A549 (cell line): ENCODE measurements around the gene MYO1C. TPM values are rescaled to one million over a fixed set of nuclear protein-coding genes. Genes with fewer than 3 reads are reported as not detected.

ENCODE experiments used
- ATAC-seq, 2 experiments: fragments of 200-7000 bp in 1 of 2; fragments of >200 bp in 1 of 2; cut with Nextera tagmentation in 1 of 2; cut with Tn5 transposase in 1 of 2; 3 replicates each; pipeline versions ENCODE4 v1.8.0 to v1.9.1; 2018 to 2020; ENCODE audit warnings: mild to moderate bottlenecking in 1 of 2, moderate library complexity in 1 of 2
- CTCF ChIA-PET: fragments of 300-600 bp; sonication (Branson Sonifier 250); formaldehyde crosslinking; extraction: SDS; loops from one replicate; lab custom pipeline; 2021; ENCODE audit warnings: antibody characterized with exemption, inconsistent platforms; lab: Yijun Ruan, JAX
- POLR2A ChIA-PET: fragments of 350-600 bp; formaldehyde crosslinking; extraction: SDS; loops from one replicate; lab custom pipeline; 2021; ENCODE audit warnings: antibody characterized with exemption, inconsistent platforms; lab: Yijun Ruan, JAX
- DNase-seq, 2 experiments: peaks; one replicate each; pipeline versions ENCODE4 v3.0.0 to v3.0.0-alpha.2; 2011 to 2016; ENCODE audit warnings: low read depth in 1 of 2, low spot score in 1 of 2
- FAIRE-seq: peaks from 2 replicates; lab custom pipeline; 2011; peaks lifted over from hg19 to GRCh38; lab: Jason Lieb, UNC
- H3K27ac ChIP-seq, 2 experiments: fragments of >200 bp; sonication (Bioruptor Twin); formaldehyde crosslinking; 3 replicates each; pipeline ENCODE4 v1.5.1; 2016 to 2017
- H3K4me1 ChIP-seq: fragments of >200 bp; sonication (Bioruptor Twin); formaldehyde crosslinking; 3 replicates; pipeline ENCODE4 v1.6.1; 2016
- H3K4me2 ChIP-seq: fragments of >200 bp; sonication (Bioruptor Twin); formaldehyde crosslinking; 3 replicates; pipeline ENCODE4 v1.6.1; 2016
- H3K4me3 ChIP-seq: fragments of >200 bp; sonication (Bioruptor Twin); formaldehyde crosslinking; 3 replicates; pipeline ENCODE4 v1.5.1; 2016
- H3K9me3 ChIP-seq: fragments of >200 bp; sonication (Bioruptor Twin); formaldehyde crosslinking; 3 replicates; pipeline ENCODE4 v1.6.1; 2016
- CBX8 ChIP-seq: fragments of 200-600 bp; sonication (generic); IDR thresholded peaks from 2 replicates; pipeline ENCODE4 v1.6.1; 2016
- EHMT2 ChIP-seq: fragments of 200-600 bp; sonication (generic); IDR thresholded peaks from 2 replicates; pipeline ENCODE4 v1.6.1; 2016; ENCODE audit warnings: antibody characterized with exemption, low read depth, mild to moderate bottlenecking, moderate library complexity
- ESRRA ChIP-seq: fragments of 150-350 bp; IDR thresholded peaks from 2 replicates; pipeline ENCODE4 v1.6.1; 2014; ENCODE audit warnings: mild to moderate bottlenecking, low read length, borderline replicate concordance
- HOXB5 ChIP-seq: fragments of 250-450 bp; sonication (Bioruptor Pico); IDR thresholded peaks from 2 replicates; pipeline ENCODE4 v1.5.0; 2020; ENCODE audit warnings: mild to moderate bottlenecking, moderate library complexity
- KDM5A ChIP-seq: fragments of 200-600 bp; sonication (generic); IDR thresholded peaks from 2 replicates; pipeline ENCODE4 v1.6.1; 2016; ENCODE audit warnings: antibody characterized with exemption, mild to moderate bottlenecking
- MAFK ChIP-seq: fragments of 450-650 bp; IDR thresholded peaks from 2 replicates; pipeline ENCODE4 v1.6.1; 2014; ENCODE audit not compliant: partially characterized antibody
- MAZ ChIP-seq: fragments of 150-350 bp; IDR thresholded peaks from 2 replicates; pipeline ENCODE4 v1.6.1; 2014; ENCODE audit warnings: antibody characterized with exemption, low read depth, low read length, borderline replicate concordance
- POLR2A ChIP-seq: IDR thresholded peaks from 2 replicates; pipeline ENCODE4 v1.6.1; 2012; ENCODE audit warnings: mild to moderate bottlenecking, low read length
- RAD21 ChIP-seq, 2 experiments: fragments of >200 bp in 1 of 2; sonication (Bioruptor Twin) in 1 of 2; formaldehyde crosslinking in 1 of 2; IDR thresholded peaks in 1 of 2; conservative IDR thresholded peaks in 1 of 2; 2 replicates in 1 of 2; 3 replicates in 1 of 2; pipeline ENCODE4 v1.6.1; 2012 to 2018; ENCODE audit warnings: inconsistent platforms in 1 of 2
- RARB ChIP-seq: fragments of 250-450 bp; sonication (Bioruptor Pico); IDR thresholded peaks from 2 replicates; pipeline ENCODE4 v1.8.0; 2021; ENCODE audit warnings: mild to moderate bottlenecking, moderate library complexity
- SMC3 ChIP-seq: fragments of >200 bp; sonication (Bioruptor Twin); formaldehyde crosslinking; IDR thresholded peaks from 3 replicates; pipeline ENCODE4 v1.6.1; 2018; ENCODE audit warnings: inconsistent platforms
- SREBF2 ChIP-seq: fragments of 450-650 bp; IDR thresholded peaks from 2 replicates; pipeline ENCODE4 v1.6.1; 2014; ENCODE audit warnings: mild to moderate bottlenecking, moderate library complexity
- ZC3H11A ChIP-seq: fragments of 450-650 bp; IDR thresholded peaks from 2 replicates; pipeline ENCODE4 v1.6.1; 2014; ENCODE audit warnings: antibody characterized with exemption, mild to moderate bottlenecking
- ZFP36 ChIP-seq: fragments of 450-650 bp; IDR thresholded peaks from 2 replicates; pipeline ENCODE4 v1.6.1; 2014; ENCODE audit warnings: borderline replicate concordance; ENCODE audit not compliant: partially characterized antibody
- WGBS: methylation state at CpG from one replicate; pipeline ENCODE4 v1.1.6; 2017; ENCODE audit errors: missing lambda C conversion rate; 5-methylcytosine and 5-hydroxymethylcytosine counted together
- polyA plus RNA-seq, 4 experiments: library from polyadenylated mRNA; depleted of rRNA in 3 of 4; stranded (reverse); fragments of >200 nt; fragmentation: RNase III in 1 of 4; extraction: RNeasy Plus Mini Kit Qiagen cat#74134 plus additional on column Dnase treatment in 1 of 4; gene quantifications; 2 replicates in 3 of 4; 3 replicates in 1 of 4; pipeline ENCODE4 v1.2.3, GENCODE V29; 2011 to 2017
- TF ChIP-seq, protein P1 (sequence below): fragments of >200 bp; sonication (Bioruptor Twin); formaldehyde crosslinking; IDR thresholded peaks from 3 replicates; pipeline ENCODE4 v1.6.1; 2016
- TF ChIP-seq, protein P2 (sequence below): fragments of 200-600 bp; sonication (generic); IDR thresholded peaks from 2 replicates; pipeline ENCODE4 v1.6.1; 2016; ENCODE audit warnings: antibody characterized with exemption, mild to moderate bottlenecking, moderate library complexity
- TF ChIP-seq, protein P3 (sequence below): fragments of >200 bp; sonication (Bioruptor Twin); formaldehyde crosslinking; IDR thresholded peaks from 3 replicates; pipeline ENCODE4 v1.5.1; 2016
- TF ChIP-seq, protein P4 (sequence below): fragments of 150-350 bp; IDR thresholded peaks from 2 replicates; pipeline ENCODE4 v1.6.1; 2014; ENCODE audit warnings: low read depth, mild to moderate bottlenecking, low read length

MYO1C gene
- polyA plus RNA-seq, 2 of the 4 experiments (the other 2 are of a cell fraction) = 101 to 123 TPM

DNA sequence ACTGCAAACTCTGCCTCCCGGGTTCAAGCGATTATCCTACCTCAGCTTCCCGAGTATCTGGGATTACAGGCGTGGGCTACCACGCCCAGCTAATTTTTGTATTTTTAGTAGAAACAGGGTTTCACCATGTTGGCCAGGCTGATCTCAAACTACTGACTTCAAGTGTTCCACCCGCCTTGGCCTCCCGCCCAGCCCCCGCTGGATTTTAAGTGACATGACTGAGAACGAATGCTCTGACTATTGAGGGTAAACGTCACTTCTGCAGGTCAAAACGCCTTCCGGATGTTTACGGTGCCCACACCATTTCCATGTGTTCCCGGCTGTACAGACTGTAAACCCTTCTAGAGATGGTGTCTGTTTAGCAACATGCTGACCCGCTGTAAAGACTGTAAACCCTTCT, 47.3 kb upstream of the MYO1C start:
- H3K9me3 ChIP-seq = no peaks in the 10 kb centered on the region
- no peak for ATAC-seq
- H3K27ac ChIP-seq = no peak overlapping the region
- no peaks in the 10 kb centered on the region for H3K4me1 ChIP-seq
- H3K4me2 ChIP-seq = no peak overlapping the region
- WGBS = 90% methylated on average over 15 of the region's 15 CpGs
- DNase-seq = no peak
- ChIA-PET POLR2A (no interaction called here), CTCF (interaction anchor here (1.0 to 1.4 kb wide), 4 partner anchors 8 to 23 kb away, joined by 3 to 4 read pairs (median 3); partner anchors contain the start of gene INPP5K)
- FAIRE-seq = no peak
- H3K4me3 ChIP-seq = no peak overlapping the region
- TF ChIP-seq, protein P1, sequence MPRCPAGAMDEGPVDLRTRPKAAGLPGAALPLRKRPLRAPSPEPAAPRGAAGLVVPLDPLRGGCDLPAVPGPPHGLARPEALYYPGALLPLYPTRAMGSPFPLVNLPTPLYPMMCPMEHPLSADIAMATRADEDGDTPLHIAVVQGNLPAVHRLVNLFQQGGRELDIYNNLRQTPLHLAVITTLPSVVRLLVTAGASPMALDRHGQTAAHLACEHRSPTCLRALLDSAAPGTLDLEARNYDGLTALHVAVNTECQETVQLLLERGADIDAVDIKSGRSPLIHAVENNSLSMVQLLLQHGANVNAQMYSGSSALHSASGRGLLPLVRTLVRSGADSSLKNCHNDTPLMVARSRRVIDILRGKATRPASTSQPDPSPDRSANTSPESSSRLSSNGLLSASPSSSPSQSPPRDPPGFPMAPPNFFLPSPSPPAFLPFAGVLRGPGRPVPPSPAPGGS = no peak
- TF ChIP-seq ZC3H11A (no peak), MAZ (no peak), SMC3 (no peak), SREBF2 (no peak), KDM5A (no peak), MAFK (no peak), ESRRA (no peak), RAD21 (conservative IDR thresholded peaks at IDR 0.05 in 1 of 2, IDR thresholded peaks at IDR 0.05 in 1 of 2) (no peak), POLR2A (no peak)
- TF ChIP-seq, protein P2, sequence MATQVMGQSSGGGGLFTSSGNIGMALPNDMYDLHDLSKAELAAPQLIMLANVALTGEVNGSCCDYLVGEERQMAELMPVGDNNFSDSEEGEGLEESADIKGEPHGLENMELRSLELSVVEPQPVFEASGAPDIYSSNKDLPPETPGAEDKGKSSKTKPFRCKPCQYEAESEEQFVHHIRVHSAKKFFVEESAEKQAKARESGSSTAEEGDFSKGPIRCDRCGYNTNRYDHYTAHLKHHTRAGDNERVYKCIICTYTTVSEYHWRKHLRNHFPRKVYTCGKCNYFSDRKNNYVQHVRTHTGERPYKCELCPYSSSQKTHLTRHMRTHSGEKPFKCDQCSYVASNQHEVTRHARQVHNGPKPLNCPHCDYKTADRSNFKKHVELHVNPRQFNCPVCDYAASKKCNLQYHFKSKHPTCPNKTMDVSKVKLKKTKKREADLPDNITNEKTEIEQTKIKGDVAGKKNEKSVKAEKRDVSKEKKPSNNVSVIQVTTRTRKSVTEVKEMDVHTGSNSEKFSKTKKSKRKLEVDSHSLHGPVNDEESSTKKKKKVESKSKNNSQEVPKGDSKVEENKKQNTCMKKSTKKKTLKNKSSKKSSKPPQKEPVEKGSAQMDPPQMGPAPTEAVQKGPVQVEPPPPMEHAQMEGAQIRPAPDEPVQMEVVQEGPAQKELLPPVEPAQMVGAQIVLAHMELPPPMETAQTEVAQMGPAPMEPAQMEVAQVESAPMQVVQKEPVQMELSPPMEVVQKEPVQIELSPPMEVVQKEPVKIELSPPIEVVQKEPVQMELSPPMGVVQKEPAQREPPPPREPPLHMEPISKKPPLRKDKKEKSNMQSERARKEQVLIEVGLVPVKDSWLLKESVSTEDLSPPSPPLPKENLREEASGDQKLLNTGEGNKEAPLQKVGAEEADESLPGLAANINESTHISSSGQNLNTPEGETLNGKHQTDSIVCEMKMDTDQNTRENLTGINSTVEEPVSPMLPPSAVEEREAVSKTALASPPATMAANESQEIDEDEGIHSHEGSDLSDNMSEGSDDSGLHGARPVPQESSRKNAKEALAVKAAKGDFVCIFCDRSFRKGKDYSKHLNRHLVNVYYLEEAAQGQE = no peak
- TF ChIP-seq, protein P3, sequence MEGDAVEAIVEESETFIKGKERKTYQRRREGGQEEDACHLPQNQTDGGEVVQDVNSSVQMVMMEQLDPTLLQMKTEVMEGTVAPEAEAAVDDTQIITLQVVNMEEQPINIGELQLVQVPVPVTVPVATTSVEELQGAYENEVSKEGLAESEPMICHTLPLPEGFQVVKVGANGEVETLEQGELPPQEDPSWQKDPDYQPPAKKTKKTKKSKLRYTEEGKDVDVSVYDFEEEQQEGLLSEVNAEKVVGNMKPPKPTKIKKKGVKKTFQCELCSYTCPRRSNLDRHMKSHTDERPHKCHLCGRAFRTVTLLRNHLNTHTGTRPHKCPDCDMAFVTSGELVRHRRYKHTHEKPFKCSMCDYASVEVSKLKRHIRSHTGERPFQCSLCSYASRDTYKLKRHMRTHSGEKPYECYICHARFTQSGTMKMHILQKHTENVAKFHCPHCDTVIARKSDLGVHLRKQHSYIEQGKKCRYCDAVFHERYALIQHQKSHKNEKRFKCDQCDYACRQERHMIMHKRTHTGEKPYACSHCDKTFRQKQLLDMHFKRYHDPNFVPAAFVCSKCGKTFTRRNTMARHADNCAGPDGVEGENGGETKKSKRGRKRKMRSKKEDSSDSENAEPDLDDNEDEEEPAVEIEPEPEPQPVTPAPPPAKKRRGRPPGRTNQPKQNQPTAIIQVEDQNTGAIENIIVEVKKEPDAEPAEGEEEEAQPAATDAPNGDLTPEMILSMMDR = no peak
- TF ChIP-seq, protein P4, sequence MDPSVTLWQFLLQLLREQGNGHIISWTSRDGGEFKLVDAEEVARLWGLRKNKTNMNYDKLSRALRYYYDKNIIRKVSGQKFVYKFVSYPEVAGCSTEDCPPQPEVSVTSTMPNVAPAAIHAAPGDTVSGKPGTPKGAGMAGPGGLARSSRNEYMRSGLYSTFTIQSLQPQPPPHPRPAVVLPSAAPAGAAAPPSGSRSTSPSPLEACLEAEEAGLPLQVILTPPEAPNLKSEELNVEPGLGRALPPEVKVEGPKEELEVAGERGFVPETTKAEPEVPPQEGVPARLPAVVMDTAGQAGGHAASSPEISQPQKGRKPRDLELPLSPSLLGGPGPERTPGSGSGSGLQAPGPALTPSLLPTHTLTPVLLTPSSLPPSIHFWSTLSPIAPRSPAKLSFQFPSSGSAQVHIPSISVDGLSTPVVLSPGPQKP = no peak

DNA sequence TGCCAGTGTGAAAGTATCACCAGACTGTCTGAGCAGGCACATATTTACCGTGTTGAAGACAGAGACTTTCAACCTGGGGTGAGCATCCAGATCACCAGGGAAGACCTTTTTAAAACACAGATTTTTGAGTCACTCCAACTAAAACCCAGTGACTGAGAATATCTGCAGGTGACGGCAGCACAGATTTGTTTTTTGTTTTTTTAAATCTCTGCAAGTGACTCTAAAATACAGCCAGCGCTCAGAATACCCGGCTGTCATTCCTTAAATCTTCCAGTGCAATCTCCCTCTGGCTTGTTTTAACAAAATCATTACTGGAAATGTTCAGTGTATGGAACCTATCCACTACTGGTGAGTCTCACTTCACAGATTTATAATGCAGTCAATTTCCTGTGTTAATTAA, 43.3 kb upstream of the MYO1C start:
- DNase-seq (no peak), ATAC-seq (no peak), FAIRE-seq (no peak)
- H3K27ac ChIP-seq = no peak overlapping the region
- TF ChIP-seq EHMT2 (no peak), ZFP36 (no peak), HOXB5 (CRISPR knock-in tag) (no peak), RARB (CRISPR knock-in tag) (no peak), CBX8 (no peak)
- TF ChIP-seq, protein P1 = no peak
- 96% methylated on average over 4 of the region's 4 CpGs for WGBS
- H3K4me3 ChIP-seq = no peak overlapping the region
- no peak overlapping the region for H3K4me2 ChIP-seq
- ChIA-PET POLR2A (no interaction called here), CTCF (interaction anchor here (0.8 to 2.4 kb wide), 4 partner anchors 9 to 94 kb away, joined by 3 to 9 read pairs (median 4); partner anchors contain the start of gene INPP5K)
- H3K4me1 ChIP-seq = no peaks in the 10 kb centered on the region
- no peaks in the 10 kb centered on the region for H3K9me3 ChIP-seq
